Activated naive CD8-positive, alpha-beta T cell treated with anti-CD3 and anti-CD28 coated beads, Interleukin-2, amount 10 ng/mL, durations not matched to agents 7 days and 5 days (primary cell): ENCODE data around the gene MAP7D1. TPM values are rescaled to one million over a fixed set of nuclear protein-coding genes. Genes with fewer than 3 reads are reported as not detected.

Source experiments
- ATAC-seq: fragments of 150-1000 bp; cut with Tn5 transposase; one replicate; pipeline ENCODE4 v1.10.0; 2021; ENCODE audit warnings: low read depth, moderate library complexity
- POLR2A ChIA-PET: fragments of 350-600 bp; sonication (Branson Sonifier 250); formaldehyde crosslinking; loops from one replicate; lab custom pipeline; 2021; ENCODE audit warnings: antibody characterized with exemption; lab: Charles Lee
- DNase-seq: peaks from one replicate; pipeline ENCODE4 v3.0.0; 2021
- H3K27ac Mint-ChIP-seq: one replicate; pipeline ENCODE4 v1.8.0; 2022; ENCODE audit warnings: mild to moderate bottlenecking, mixed read lengths
- H3K27me3 Mint-ChIP-seq: one replicate; pipeline ENCODE4 v1.8.0; 2022; ENCODE audit warnings: mild to moderate bottlenecking, moderate library complexity, mixed read lengths
- H3K36me3 Mint-ChIP-seq: one replicate; pipeline ENCODE4 v1.8.0; 2021; ENCODE audit warnings: mild to moderate bottlenecking, mixed read lengths
- H3K4me1 Mint-ChIP-seq: one replicate; pipeline ENCODE4 v1.8.0; 2021; ENCODE audit warnings: mixed read lengths
- H3K4me3 Mint-ChIP-seq: one replicate; pipeline ENCODE4 v1.8.0; 2022; ENCODE audit warnings: mild to moderate bottlenecking, moderate library complexity, mixed read lengths
- H3K9me3 Mint-ChIP-seq: one replicate; pipeline ENCODE4 v1.8.0; 2021; ENCODE audit warnings: mixed read lengths
- total RNA-seq, 2 experiments: library from RNA; stranded (reverse); gene quantifications; one replicate each; pipeline ENCODE4 v1.2.3, GENCODE V29; 2021

MAP7D1 gene
- total RNA-seq, 2 experiments from 2014 or later: 234 to 237 TPM

GRCh38 chr1:36149973-36150295 lies 6.0 kb upstream of the MAP7D1 start:
- Mint-ChIP-seq H3K27me3 (no peaks in the 10 kb centered on the region), H3K9me3 (no peaks in the 10 kb centered on the region), H3K4me3 (peak overlapping the region; percentile 98), H3K36me3 (peaks cover 6% of the 10 kb centered on the region), H3K4me1 (peaks cover 49% of the 10 kb centered on the region), H3K27ac (peak overlapping the region; percentile 100)
- DNase-seq (no peak), ATAC-seq (no peak)
- POLR2A ChIA-PET: interaction anchor here (0.5 to 4.2 kb wide), 12 partner anchors 11 to 310 kb away, joined by 3 to 98 read pairs (median 4); partner anchors contain the start of gene THRAP3

- no peaks in the 10 kb centered on the region for H3K9me3 Mint-ChIP-seq
- no peaks in the 10 kb centered on the region for H3K27me3 Mint-ChIP-seq
- H3K4me1 Mint-ChIP-seq: peaks cover 49% of the 10 kb centered on the region
- ATAC-seq: peak; percentile 49
- peaks cover 4% of the 10 kb centered on the region for H3K36me3 Mint-ChIP-seq
- peak; percentile 75 for DNase-seq
- peak overlapping the region; percentile 100 for H3K27ac Mint-ChIP-seq
- peak overlapping the region; percentile 98 for H3K4me3 Mint-ChIP-seq
- POLR2A ChIA-PET: interaction anchor here (0.5 to 4.2 kb wide), 12 partner anchors 11 to 309 kb away, joined by 3 to 98 read pairs (median 4); partner anchors contain the start of gene THRAP3
Measured at GRCh38 chr1:36150296-36151133, 5.4 kb upstream of the MAP7D1 start.

GRCh38 chr1:36151134-36151844 lies 4.7 kb upstream of the MAP7D1 start:
- H3K27ac Mint-ChIP-seq: peak overlapping the region; percentile 100
- no peaks in the 10 kb centered on the region for H3K27me3 Mint-ChIP-seq
- H3K36me3 Mint-ChIP-seq: peaks cover 4% of the 10 kb centered on the region
- H3K4me3 Mint-ChIP-seq: peak overlapping the region; percentile 98
- H3K4me1 Mint-ChIP-seq: peaks cover 49% of the 10 kb centered on the region
- DNase-seq (no peak), ATAC-seq (no peak)
- POLR2A ChIA-PET: interaction anchor here (1.9 to 4.2 kb wide), 3 partner anchors 10 to 235 kb away, joined by 4 to 98 read pairs (median 33); partner anchors contain the start of gene THRAP3
- no peaks in the 10 kb centered on the region for H3K9me3 Mint-ChIP-seq

- H3K4me3 Mint-ChIP-seq: peak overlapping the region; percentile 63
- H3K4me1 Mint-ChIP-seq: peaks cover 49% of the 10 kb centered on the region
- peak overlapping the region; percentile 85 for H3K27ac Mint-ChIP-seq
- H3K27me3 Mint-ChIP-seq: no peaks in the 10 kb centered on the region
- no peaks in the 10 kb centered on the region for H3K9me3 Mint-ChIP-seq
- ATAC-seq (no peak), DNase-seq (peak; percentile 59)
- POLR2A ChIA-PET: interaction anchor here (1.9 to 4.2 kb wide), 3 partner anchors 10 to 235 kb away, joined by 4 to 98 read pairs (median 33); partner anchors contain the start of gene THRAP3
- H3K36me3 Mint-ChIP-seq: peaks cover 3% of the 10 kb centered on the region
Measured at GRCh38 chr1:36151845-36152203, 4.1 kb upstream of the MAP7D1 start.

- H3K36me3 Mint-ChIP-seq: peaks cover 13% of the 10 kb centered on the region
- H3K27me3 Mint-ChIP-seq: no peaks in the 10 kb centered on the region
Measured at GRCh38 chr1:36153476-36153875, 2.5 kb upstream of the MAP7D1 start.

GRCh38 chr1:36154335-36154734 lies 1.6 kb upstream of the MAP7D1 start:
- Mint-ChIP-seq H3K27ac (peak overlapping the region; percentile 92), H3K4me1 (peaks cover 57% of the 10 kb centered on the region), H3K36me3 (peaks cover 16% of the 10 kb centered on the region), H3K4me3 (peak overlapping the region; percentile 88), H3K9me3 (no peaks in the 10 kb centered on the region), H3K27me3 (no peaks in the 10 kb centered on the region)
- no peak for DNase-seq
- no peak for ATAC-seq
- POLR2A ChIA-PET: interaction anchor here (3.8 to 4.7 kb wide), 2 partner anchors 34 to 69 kb away, joined by 21 to 25 read pairs; partner anchors contain the start of gene THRAP3

More at GRCh38 chr1:36153476-36153875, 2.5 kb upstream of the MAP7D1 start:
- Mint-ChIP-seq H3K9me3 (no peaks in the 10 kb centered on the region), H3K27ac (peak overlapping the region; percentile 61), H3K4me1 (peaks cover 53% of the 10 kb centered on the region), H3K4me3 (no peak overlapping the region)
- POLR2A ChIA-PET: interaction anchor here (1.7 to 4.7 kb wide), 2 partner anchors 35 to 70 kb away, joined by 10 to 25 read pairs; partner anchors contain the start of gene THRAP3
- ATAC-seq (no peak), DNase-seq (no peak)

- DNase-seq: no peak
- Mint-ChIP-seq H3K4me1 (peaks cover 58% of the 10 kb centered on the region), H3K36me3 (peaks cover 19% of the 10 kb centered on the region), H3K9me3 (no peaks in the 10 kb centered on the region), H3K27ac (peak overlapping the region; percentile 92), H3K4me3 (peak overlapping the region; percentile 88), H3K27me3 (no peaks in the 10 kb centered on the region)
- ATAC-seq: no peak
- POLR2A ChIA-PET: interaction anchor here (0.6 to 4.7 kb wide), 6 partner anchors 10 to 241 kb away, joined by 4 to 25 read pairs (median 8); partner anchors contain the start of gene THRAP3
Measured at GRCh38 chr1:36154765-36155407, 1.1 kb upstream of the MAP7D1 start.

GRCh38 chr1:36156329-36157114 lies 562 bp downstream of the MAP7D1 start:
- Mint-ChIP-seq H3K4me3 (peak overlapping the region; percentile 84), H3K9me3 (no peaks in the 10 kb centered on the region), H3K27ac (peak overlapping the region; percentile 85), H3K27me3 (no peaks in the 10 kb centered on the region), H3K36me3 (peaks cover 20% of the 10 kb centered on the region), H3K4me1 (peaks cover 60% of the 10 kb centered on the region)
- peak; percentile 6 for ATAC-seq
- DNase-seq: peak; percentile 77
- POLR2A ChIA-PET: interaction anchor here (0.6 to 4.7 kb wide), 10 partner anchors 8 to 308 kb away, joined by 3 to 25 read pairs (median 6); partner anchors contain the start of genes MRPS15, STK40 and THRAP3

- POLR2A ChIA-PET: interaction anchor here (0.8 to 4.7 kb wide), 8 partner anchors 7 to 228 kb away, joined by 3 to 25 read pairs (median 8); partner anchors contain the start of genes STK40 and THRAP3
- Mint-ChIP-seq H3K27ac (peak overlapping the region; percentile 85), H3K4me1 (peaks cover 60% of the 10 kb centered on the region), H3K9me3 (no peaks in the 10 kb centered on the region), H3K4me3 (peak overlapping the region; percentile 84), H3K27me3 (no peaks in the 10 kb centered on the region), H3K36me3 (peaks cover 25% of the 10 kb centered on the region)
- DNase-seq (no peak), ATAC-seq (no peak)
Measured at GRCh38 chr1:36157115-36157903, 1.3 kb downstream of the MAP7D1 start.

- POLR2A ChIA-PET: interaction anchor here (0.6 to 4.7 kb wide), 5 partner anchors 30 to 255 kb away, joined by 3 to 25 read pairs (median 9); partner anchors contain the start of genes STK40 and THRAP3
- peaks cover 27% of the 10 kb centered on the region for H3K36me3 Mint-ChIP-seq
- H3K9me3 Mint-ChIP-seq: no peaks in the 10 kb centered on the region
- ATAC-seq (no peak), DNase-seq (no peak)
- peak overlapping the region; percentile 84 for H3K4me3 Mint-ChIP-seq
- H3K27me3 Mint-ChIP-seq: no peaks in the 10 kb centered on the region
- peak overlapping the region; percentile 85 for H3K27ac Mint-ChIP-seq
- H3K4me1 Mint-ChIP-seq: peaks cover 64% of the 10 kb centered on the region
Measured at GRCh38 chr1:36157973-36158826, 2.2 kb downstream of the MAP7D1 start.
